Measurements from ENCODE around the gene SRR. TPM values are rescaled to one million over a fixed set of nuclear protein-coding genes. Genes with fewer than 3 reads are reported as not detected.

The SRR gene
- total and polyA plus RNA-seq, 9 of the 15 experiments (the other 6 are each of a cell fraction or from before 2014, with no cell fraction given) = 5.0 to 19.4 (median 7.9) TPM

- no peak for TF ChIP-seq THAP12 (CRISPR knock-in tag; IDR thresholded peaks at IDR 0.05)
- TF ChIP-seq PRDM10 (IDR thresholded peaks at IDR 0.05; ENCODE audit: partially characterized antibody) = peak; percentile 82
- no peak for TF ChIP-seq ZNF408 (CRISPR knock-in tag; IDR thresholded peaks at IDR 0.05; ENCODE audit: low read depth)
- TF ChIP-seq ZBTB26 (CRISPR knock-in tag; IDR thresholded peaks at IDR 0.05) = no peak
- TF ChIP-seq TBP (optimal IDR thresholded peaks at IDR 0.05; ENCODE audit: low read depth, low read length) = no peak
- TF ChIP-seq, protein P1, sequence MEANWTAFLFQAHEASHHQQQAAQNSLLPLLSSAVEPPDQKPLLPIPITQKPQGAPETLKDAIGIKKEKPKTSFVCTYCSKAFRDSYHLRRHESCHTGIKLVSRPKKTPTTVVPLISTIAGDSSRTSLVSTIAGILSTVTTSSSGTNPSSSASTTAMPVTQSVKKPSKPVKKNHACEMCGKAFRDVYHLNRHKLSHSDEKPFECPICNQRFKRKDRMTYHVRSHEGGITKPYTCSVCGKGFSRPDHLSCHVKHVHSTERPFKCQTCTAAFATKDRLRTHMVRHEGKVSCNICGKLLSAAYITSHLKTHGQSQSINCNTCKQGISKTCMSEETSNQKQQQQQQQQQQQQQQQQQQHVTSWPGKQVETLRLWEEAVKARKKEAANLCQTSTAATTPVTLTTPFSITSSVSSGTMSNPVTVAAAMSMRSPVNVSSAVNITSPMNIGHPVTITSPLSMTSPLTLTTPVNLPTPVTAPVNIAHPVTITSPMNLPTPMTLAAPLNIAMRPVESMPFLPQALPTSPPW (CRISPR knock-in tag; IDR thresholded peaks at IDR 0.05) = peak; percentile 59; the same call in 1 of the 2 replicates
- TF ChIP-seq ZSCAN29 (IDR thresholded peaks at IDR 0.05) = no peak
- no peak for TF ChIP-seq TFAM (CRISPR knock-in tag; conservative IDR thresholded peaks at IDR 0.05)
- TF ChIP-seq, protein P2, sequence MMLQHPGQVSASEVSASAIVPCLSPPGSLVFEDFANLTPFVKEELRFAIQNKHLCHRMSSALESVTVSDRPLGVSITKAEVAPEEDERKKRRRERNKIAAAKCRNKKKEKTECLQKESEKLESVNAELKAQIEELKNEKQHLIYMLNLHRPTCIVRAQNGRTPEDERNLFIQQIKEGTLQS (IDR thresholded peaks at IDR 0.05) = no peak
- TF ChIP-seq, protein P2 (CRISPR knock-in tag; conservative IDR thresholded peaks at IDR 0.05) = no peak
- TF ChIP-seq SIN3A (IDR thresholded peaks at IDR 0.05; ENCODE audit: borderline replicate concordance in 2 of 2, control insufficient read depth in 1 of 2, low read depth in 2 of 2, low read length in 2 of 2) = 0 out of 4 replicates have a peak, but pooled peaks of 1 of the 2 experiments have one; percentile 13
- TF ChIP-seq NBN (IDR thresholded peaks at IDR 0.05; ENCODE audit: low read depth) = no peak
- TF ChIP-seq ZNF57 (CRISPR knock-in tag; IDR thresholded peaks at IDR 0.05) = no peak
- TF ChIP-seq KDM1A (IDR thresholded peaks at IDR 0.05) = no peak
- TF ChIP-seq, protein P3, sequence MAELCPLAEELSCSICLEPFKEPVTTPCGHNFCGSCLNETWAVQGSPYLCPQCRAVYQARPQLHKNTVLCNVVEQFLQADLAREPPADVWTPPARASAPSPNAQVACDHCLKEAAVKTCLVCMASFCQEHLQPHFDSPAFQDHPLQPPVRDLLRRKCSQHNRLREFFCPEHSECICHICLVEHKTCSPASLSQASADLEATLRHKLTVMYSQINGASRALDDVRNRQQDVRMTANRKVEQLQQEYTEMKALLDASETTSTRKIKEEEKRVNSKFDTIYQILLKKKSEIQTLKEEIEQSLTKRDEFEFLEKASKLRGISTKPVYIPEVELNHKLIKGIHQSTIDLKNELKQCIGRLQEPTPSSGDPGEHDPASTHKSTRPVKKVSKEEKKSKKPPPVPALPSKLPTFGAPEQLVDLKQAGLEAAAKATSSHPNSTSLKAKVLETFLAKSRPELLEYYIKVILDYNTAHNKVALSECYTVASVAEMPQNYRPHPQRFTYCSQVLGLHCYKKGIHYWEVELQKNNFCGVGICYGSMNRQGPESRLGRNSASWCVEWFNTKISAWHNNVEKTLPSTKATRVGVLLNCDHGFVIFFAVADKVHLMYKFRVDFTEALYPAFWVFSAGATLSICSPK (IDR thresholded peaks at IDR 0.05; ENCODE audit: borderline replicate concordance) = no peak
Measured at GRCh38 chr17:2337544-2338314, 34.0 kb downstream of the SRR start (continued).
